Sigmoid colon (tissue), 7 donors: Measurements from ENCODE around the gene TRIM14. TPM values are rescaled to one million over a fixed set of nuclear protein-coding genes. Genes with fewer than 3 reads are reported as not detected.
A peak's percentile ranks its signal among the peaks of the same experiment; 100 is the strongest.
"Not testable (repeated sequence)": the region's sequence is repeated elsewhere in the genome, so short reads cannot be mapped to it uniquely, and the experiment has no call there.

ENCODE experiments used
- DNase-seq: peaks from one replicate; pipeline ENCODE4 v3.0.0-alpha.2; 2019
- H3K27ac ChIP-seq, 4 donors: fragments of 200-600 bp; sonication (generic); one replicate each; pipeline ENCODE4 v1.5.1; 2016 to 2019; ENCODE audit warnings: mild to moderate bottlenecking in 1 of 4
- H3K27me3 ChIP-seq, 3 donors: fragments of 200-600 bp; sonication (generic); one replicate each; pipeline ENCODE4 v1.5.1; 2019; ENCODE audit warnings: mild to moderate bottlenecking in 1 of 3
- H3K36me3 ChIP-seq, 4 donors: fragments of 200-600 bp; sonication (generic); one replicate each; pipeline ENCODE4 v1.5.1; 2016 to 2019
- H3K4me1 ChIP-seq, 4 donors: fragments of 200-600 bp; sonication (generic); one replicate each; pipeline ENCODE4 v1.5.1; 2017 to 2019
- H3K4me3 ChIP-seq, 4 donors: fragments of 200-600 bp; sonication (generic); one replicate each; pipeline ENCODE4 v1.5.1; 2017 to 2019; ENCODE audit warnings: mild to moderate bottlenecking in 2 of 4, moderate library complexity in 1 of 4
- H3K9me3 ChIP-seq, 4 donors: fragments of 200-600 bp in 3 of 4; sonication (generic) in 3 of 4; one replicate each; pipeline versions ENCODE4 v1.5.1 to v1.6.1; 2013 to 2019
- CTCF ChIP-seq, 4 experiments: fragments of 450-650 bp in 3 of 4; fragments of 200-600 bp in 1 of 4; IDR thresholded peaks; one replicate each; pipeline ENCODE4 v1.5.1; 2016 to 2019; ENCODE audit warnings: antibody characterized with exemption in 4 of 4, mild to moderate bottlenecking in 3 of 4, moderate library complexity in 2 of 4
- EP300 ChIP-seq, 4 donors: sonication (generic); formaldehyde crosslinking; IDR thresholded peaks; one replicate each; pipeline ENCODE4 v1.6.1; 2017; ENCODE audit warnings: antibody characterized with exemption in 4 of 4
- POLR2A ChIP-seq, 2 donors: fragments of 450-650 bp; IDR thresholded peaks; one replicate each; pipeline ENCODE4 v1.6.1; 2016; ENCODE audit warnings: antibody characterized with exemption in 2 of 2, mild to moderate bottlenecking in 2 of 2, moderate library complexity in 2 of 2
- POLR2AphosphoS5 ChIP-seq, 4 donors: sonication (generic); formaldehyde crosslinking; IDR thresholded peaks; one replicate each; pipeline ENCODE4 v1.6.1; 2017; ENCODE audit warnings: antibody characterized with exemption in 4 of 4
- WGBS, 2 donors: extraction: QIAGEN DNeasy Blood & Tissue Kit; methylation state at CpG; one replicate each; pipeline ENCODE4 v1.1.7; 2013; 5-methylcytosine and 5-hydroxymethylcytosine counted together
- intact Hi-C: fragments of 100-400 bp; cut with DNase I; formaldehyde crosslinking; loops from one replicate; pipeline ENCODE4 v1.15.1; 2023
- polyA plus RNA-seq, 3 donors: library from polyadenylated mRNA; stranded (reverse); fragments of 200-250 nt; gene quantifications; one replicate each; pipeline ENCODE4 v1.2.3, GENCODE V29; 2013
- total RNA-seq, 4 donors: library from RNA; depleted of rRNA; stranded (reverse); fragments of >200 nt; gene quantifications; one replicate each; pipeline ENCODE4 v1.1.0, GENCODE V29; 2016
- donor health status: healthy with polysubstance abuse.
- donor health status: Bipolar disorder and iron deficiency.
- donor health status: healthy.

TRIM14 gene
- total and polyA plus RNA-seq, 7 donors, result 7.2 to 40.1 (median 13.2) TPM

DNA sequence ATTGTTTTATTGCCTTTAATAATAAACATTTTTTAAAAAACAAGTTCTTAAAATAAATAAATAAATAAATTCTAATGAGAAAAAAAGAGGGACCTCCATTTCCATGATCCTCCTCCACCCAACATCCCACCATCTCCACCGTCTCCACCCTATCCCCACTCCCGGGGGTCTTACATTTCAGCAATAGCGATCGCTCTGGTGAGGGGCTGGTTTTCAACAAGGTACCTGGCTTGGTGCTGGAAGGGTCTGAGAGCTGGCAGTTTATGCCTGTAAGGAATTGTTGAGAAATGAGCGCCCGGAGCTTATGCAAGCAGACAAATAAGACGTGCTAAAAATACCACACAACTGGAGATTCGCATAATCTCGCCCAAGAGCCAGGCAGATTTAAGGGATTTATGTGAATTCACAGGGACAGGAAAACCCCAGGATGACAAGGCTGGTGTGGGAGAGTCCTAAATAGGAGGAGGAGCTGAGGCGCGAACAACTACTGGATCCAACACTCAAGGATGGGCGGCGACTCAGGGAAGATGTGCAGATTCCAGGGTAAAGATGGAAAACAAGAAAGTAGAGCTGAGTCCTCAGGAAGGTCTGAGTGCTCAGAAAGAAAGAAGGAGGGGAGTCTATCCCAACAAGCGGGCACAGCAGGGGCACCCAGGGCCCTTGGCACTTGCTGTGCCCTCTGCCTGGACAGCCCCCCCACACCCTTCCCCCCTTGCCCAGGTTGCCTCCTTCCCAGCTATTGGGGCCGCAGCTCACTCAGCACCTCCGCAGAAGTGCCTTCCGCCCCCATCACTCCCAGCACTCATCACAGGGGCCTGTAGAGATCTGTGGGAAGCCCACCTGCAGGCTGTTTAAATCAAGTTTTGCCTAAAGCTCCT, 27.0 kb downstream of the TRIM14 start:
- Histone ChIP-seq H3K4me1 (peaks cover 0 to 11% (median 8%) of the 10 kb centered on the region in 4 donors), H3K9me3 (no peaks in the 10 kb centered on the region), H3K27me3 (no peaks in the 10 kb centered on the region), H3K27ac (no peak overlapping the region), H3K36me3 (peaks cover 0 to 8% (median 0%) of the 10 kb centered on the region in 4 donors), H3K4me3 (no peak overlapping the region)
- 86 to 93% methylated on average over 17 of the region's 17 CpGs for WGBS, 2 donors
- DNase-seq, result no peak
- intact Hi-C loops, result no loop called here
- TF ChIP-seq EP300 (IDR thresholded peaks at IDR 0.05), result no peak
- TF ChIP-seq CTCF (IDR thresholded peaks at IDR 0.05), result no peak
- TF ChIP-seq POLR2AphosphoS5 (IDR thresholded peaks at IDR 0.05), result no peak
- TF ChIP-seq POLR2A (IDR thresholded peaks at IDR 0.05), result no peak

- H3K4me3 ChIP-seq, H3K36me3 ChIP-seq, DNase-seq, H3K27ac ChIP-seq, H3K27me3 ChIP-seq, intact Hi-C loops, H3K9me3 ChIP-seq: not testable (repeated sequence)
- WGBS, 2 donors, result 91 to 97% methylated on average over 3 of the region's 3 CpGs
- peaks cover 0 to 11% (median 8%) of the 10 kb centered on the region in 4 donors for H3K4me1 ChIP-seq
Measured at GRCh38 chr9:98090674-98091073, 28.3 kb downstream of the TRIM14 start.

DNA sequence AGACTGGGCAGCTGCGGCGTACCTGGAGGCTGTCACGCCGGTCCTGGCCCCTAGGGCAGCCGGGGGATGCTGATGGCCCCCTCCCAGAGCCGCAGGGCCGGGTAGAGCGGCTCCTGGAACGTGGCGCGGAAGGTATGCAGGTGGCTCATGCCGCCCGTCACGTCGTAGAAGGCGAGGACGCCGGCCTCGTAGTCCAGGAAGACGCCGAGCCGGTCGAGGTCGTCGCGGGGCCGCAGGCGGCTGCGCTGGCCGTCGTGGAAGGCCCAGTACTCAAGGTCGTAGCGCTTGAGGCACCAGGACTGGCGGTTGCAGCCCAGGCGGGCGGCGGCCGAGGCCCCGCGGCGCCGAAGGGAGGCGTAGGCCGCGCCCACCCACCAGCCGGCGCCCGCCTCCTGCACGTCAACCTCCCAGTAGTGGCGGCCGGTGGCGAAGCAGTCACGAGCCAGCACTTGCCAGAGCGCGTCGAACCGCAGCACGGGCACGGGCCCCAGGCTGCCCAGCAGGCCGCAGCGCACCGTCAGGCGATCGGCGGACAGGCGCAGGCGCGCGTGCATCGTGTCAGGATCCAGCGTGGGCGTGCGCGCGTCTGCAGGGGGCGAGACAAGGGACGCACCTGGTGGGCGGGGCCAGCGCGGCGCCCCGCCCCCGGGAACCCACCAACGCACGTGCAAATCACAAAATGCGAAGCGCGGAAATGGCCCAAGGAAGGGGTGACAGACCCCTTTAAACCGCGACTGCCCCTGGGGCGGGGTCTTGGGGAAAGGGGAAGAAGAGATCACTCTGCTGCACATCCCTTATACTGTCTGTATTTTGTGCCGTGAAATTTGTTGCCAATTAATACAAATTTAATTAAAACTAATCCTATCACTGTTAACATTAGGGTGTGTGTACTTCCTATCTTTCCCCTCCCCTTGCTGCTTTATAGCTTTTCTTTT, 31.3 kb downstream of the TRIM14 start:
- no peaks in the 10 kb centered on the region for H3K9me3 ChIP-seq
- peak overlapping the region in 3 of 4 donors; percentile 32 to 46 (median 43) for H3K4me3 ChIP-seq
- 59 to 78% methylated on average over 92 of the region's 92 CpGs for WGBS, 2 donors
- H3K27ac ChIP-seq, result peak overlapping the region in 2 of 4 donors; percentile 27 to 41
- peaks cover 0 to 15% (median 0%) of the 10 kb centered on the region in 4 donors for H3K36me3 ChIP-seq
- H3K27me3 ChIP-seq, result no peaks in the 10 kb centered on the region
- intact Hi-C loops, result no loop called here
- H3K4me1 ChIP-seq, result peaks cover 0 to 18% (median 9%) of the 10 kb centered on the region in 4 donors
- TF ChIP-seq POLR2A (IDR thresholded peaks at IDR 0.05), result no peak
- no peak for TF ChIP-seq POLR2AphosphoS5 (IDR thresholded peaks at IDR 0.05)
- no peak for TF ChIP-seq CTCF (IDR thresholded peaks at IDR 0.05)
- TF ChIP-seq EP300 (IDR thresholded peaks at IDR 0.05), result no peak
- DNase-seq, result peak; percentile 69

GRCh38 chr9:98086461-98086860, 32.6 kb downstream of the TRIM14 start:
- intact Hi-C loops, result no loop called here
- peaks cover 0 to 21% (median 13%) of the 10 kb centered on the region in 4 donors for H3K4me1 ChIP-seq
- TF ChIP-seq CTCF (IDR thresholded peaks at IDR 0.05) (no peak), POLR2A (IDR thresholded peaks at IDR 0.05) (no peak), POLR2AphosphoS5 (IDR thresholded peaks at IDR 0.05) (no peak), EP300 (IDR thresholded peaks at IDR 0.05) (no peak)

DNA sequence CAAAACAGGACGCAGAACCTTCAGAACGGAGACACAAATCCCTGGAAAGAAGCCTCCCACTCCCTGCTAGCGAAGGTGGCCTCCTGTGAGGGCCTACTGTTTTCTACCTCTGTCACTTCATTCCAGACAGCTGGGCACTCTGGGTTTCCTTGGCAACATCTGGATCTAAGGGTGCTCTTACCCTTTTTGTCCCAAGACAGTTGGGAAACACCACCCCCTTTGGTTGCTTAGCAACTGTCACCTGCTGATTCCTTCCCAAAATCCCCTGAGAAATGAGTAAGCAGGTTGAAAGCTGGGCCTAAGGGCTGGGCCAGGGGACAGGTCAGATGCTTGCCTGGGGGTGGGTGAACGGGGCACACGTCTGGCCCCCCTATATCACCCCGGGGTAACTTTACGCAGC, 33.1 kb downstream of the TRIM14 start:
- no peak for DNase-seq
- no peaks in the 10 kb centered on the region for H3K9me3 ChIP-seq
- WGBS, 2 donors, result 79 to 86% methylated on average over 7 of the region's 7 CpGs
- no peaks in the 10 kb centered on the region for H3K27me3 ChIP-seq
- intact Hi-C loops, result no loop called here
- TF ChIP-seq EP300 (IDR thresholded peaks at IDR 0.05), result no peak
- no peak for TF ChIP-seq POLR2A (IDR thresholded peaks at IDR 0.05)
- TF ChIP-seq POLR2AphosphoS5 (IDR thresholded peaks at IDR 0.05), result no peak
- TF ChIP-seq CTCF (IDR thresholded peaks at IDR 0.05), result no peak
- H3K36me3 ChIP-seq, result peaks cover 0 to 33% (median 4%) of the 10 kb centered on the region in 4 donors
- peaks cover 0 to 26% (median 15%) of the 10 kb centered on the region in 4 donors for H3K4me1 ChIP-seq
- no peak overlapping the region for H3K4me3 ChIP-seq
- H3K27ac ChIP-seq, result no peak overlapping the region

More at GRCh38 chr9:98086461-98086860, 32.6 kb downstream of the TRIM14 start:
- no peak overlapping the region for H3K4me3 ChIP-seq
- WGBS, 2 donors, result 95 to 96% methylated on average over 4 of the region's 4 CpGs
- H3K36me3 ChIP-seq, result peaks cover 0 to 28% (median 0%) of the 10 kb centered on the region in 4 donors
- no peak for DNase-seq
- no peaks in the 10 kb centered on the region for H3K9me3 ChIP-seq
- no peak overlapping the region for H3K27ac ChIP-seq
- H3K27me3 ChIP-seq, result no peaks in the 10 kb centered on the region
